ENCODE results near the gene FAM13A.

The FAM13A gene

GRCh38 chr4:88865046-88865445, 191.9 kb downstream of the FAM13A start:
- no peaks in the 10 kb centered on the region for H3K9me2 ChIP-seq (replicated peaks; ENCODE audit: insufficient read depth, low read length)
- H3K4me1 ChIP-seq (ENCODE audit: low read length), result peaks cover 13% of the 10 kb centered on the region
- DNase-seq, result no peak
- H3K4me2 ChIP-seq (ENCODE audit: low read depth, low read length), result no peak overlapping the region
- TF ChIP-seq EZH2 (optimal IDR thresholded peaks at IDR 0.05; ENCODE audit: low read depth, low read length) (no peak), CTCF (IDR thresholded peaks at IDR 0.05; ENCODE audit: low read length) (no peak)
- no peak overlapping the region for H3K27ac ChIP-seq (ENCODE audit: low read length)
- H3K36me3 ChIP-seq (replicated peaks; ENCODE audit: insufficient read depth, low read length), result no peaks in the 10 kb centered on the region
- no peak overlapping the region for H3K4me3 ChIP-seq (ENCODE audit: low read length)
- H2AFZ ChIP-seq (ENCODE audit: low read length), result no peak overlapping the region
- no peaks in the 10 kb centered on the region for H3K9me3 ChIP-seq (replicated peaks; ENCODE audit: insufficient read depth, low read length)
- H3K79me2 ChIP-seq (ENCODE audit: low read length), result no peaks in the 10 kb centered on the region
- H3K27me3 ChIP-seq (replicated peaks; ENCODE audit: insufficient read depth, low read length), result no peaks in the 10 kb centered on the region
- peaks cover 9% of the 10 kb centered on the region; the same call in 1 of the 2 replicates for H3F3A ChIP-seq (ENCODE audit: insufficient read depth, low read length)
- no peak overlapping the region for H3K9ac ChIP-seq (ENCODE audit: low read length)
- H4K20me1 ChIP-seq (ENCODE audit: insufficient read depth, low read length), result no peaks in the 10 kb centered on the region

GRCh38 chr4:88860586-88860985, 196.4 kb downstream of the FAM13A start:
- no peak overlapping the region for H3K9ac ChIP-seq (ENCODE audit: low read length)
- no peaks in the 10 kb centered on the region for H3K27me3 ChIP-seq (replicated peaks; ENCODE audit: insufficient read depth, low read length)
- H3K9me2 ChIP-seq (replicated peaks; ENCODE audit: insufficient read depth, low read length), result no peaks in the 10 kb centered on the region
- H4K20me1 ChIP-seq (ENCODE audit: insufficient read depth, low read length), result no peaks in the 10 kb centered on the region
- no peak for DNase-seq
- no peak overlapping the region for H3K4me2 ChIP-seq (ENCODE audit: low read depth, low read length)
- H3K27ac ChIP-seq (ENCODE audit: low read length), result no peak overlapping the region
- no peaks in the 10 kb centered on the region for H3K36me3 ChIP-seq (replicated peaks; ENCODE audit: insufficient read depth, low read length)
- no peak overlapping the region for H3K4me3 ChIP-seq (ENCODE audit: low read length)
- TF ChIP-seq EZH2 (optimal IDR thresholded peaks at IDR 0.05; ENCODE audit: low read depth, low read length) (no peak), CTCF (IDR thresholded peaks at IDR 0.05; ENCODE audit: low read length) (no peak), EZH2phosphoT487 (IDR thresholded peaks at IDR 0.05; ENCODE audit: low read length) (no peak)
- H3F3A ChIP-seq (ENCODE audit: insufficient read depth, low read length), result peaks cover 6% of the 10 kb centered on the region; the same call in 1 of the 2 replicates
- H3K9me3 ChIP-seq (replicated peaks; ENCODE audit: insufficient read depth, low read length), result no peaks in the 10 kb centered on the region
- no peak overlapping the region for H2AFZ ChIP-seq (ENCODE audit: low read length)
- H3K4me1 ChIP-seq (ENCODE audit: low read length), result peaks cover 16% of the 10 kb centered on the region
- H3K79me2 ChIP-seq (ENCODE audit: low read length), result no peaks in the 10 kb centered on the region

- Histone ChIP-seq H4K20me1 (ENCODE audit: insufficient read depth, low read length) (no peaks in the 10 kb centered on the region), H3K27me3 (replicated peaks; ENCODE audit: insufficient read depth, low read length) (no peaks in the 10 kb centered on the region), H3K9me3 (replicated peaks; ENCODE audit: insufficient read depth, low read length) (no peaks in the 10 kb centered on the region), H3F3A (ENCODE audit: insufficient read depth, low read length) (peaks cover 6% of the 10 kb centered on the region; the same call in 1 of the 2 replicates), H3K9ac (ENCODE audit: low read length) (no peak overlapping the region), H2AFZ (ENCODE audit: low read length) (peak overlapping the region; percentile 26; the same call in 1 of the 2 replicates), H3K4me1 (ENCODE audit: low read length) (peaks cover 16% of the 10 kb centered on the region), H3K4me3 (ENCODE audit: low read length) (no peak overlapping the region), H3K36me3 (replicated peaks; ENCODE audit: insufficient read depth, low read length) (no peaks in the 10 kb centered on the region), H3K4me2 (ENCODE audit: low read depth, low read length) (peak overlapping the region; percentile 28; the same call in 1 of the 2 replicates), H3K79me2 (ENCODE audit: low read length) (no peaks in the 10 kb centered on the region), H3K27ac (ENCODE audit: low read length) (peak overlapping the region; percentile 32; the same call in 1 of the 2 replicates), H3K9me2 (replicated peaks; ENCODE audit: insufficient read depth, low read length) (no peaks in the 10 kb centered on the region)
- DNase-seq, result peak; percentile 9
- TF ChIP-seq CTCF (IDR thresholded peaks at IDR 0.05; ENCODE audit: low read length) (no peak), EZH2phosphoT487 (IDR thresholded peaks at IDR 0.05; ENCODE audit: low read length) (no peak), EZH2 (optimal IDR thresholded peaks at IDR 0.05; ENCODE audit: low read depth, low read length) (no peak)
Measured at GRCh38 chr4:88859191-88859812, 197.7 kb downstream of the FAM13A start.

All from MM.1S (cell line).